ENCODE measurements around the gene YWHAG. TPM values are rescaled to one million over a fixed set of nuclear protein-coding genes. Genes with fewer than 3 reads are reported as not detected.
A peak's percentile ranks its signal among the peaks of the same experiment; 100 is the strongest.
"Not testable (repeated sequence)": the region's sequence is repeated elsewhere in the genome, so short reads cannot be mapped to it uniquely, and the experiment has no call there.

Gene YWHAG
- total RNA-seq, 1 donor from 2014 or later, result 151 TPM

GRCh38 chr7:76394957-76395356 lies 36.2 kb upstream of the YWHAG start:
- Mint-ChIP-seq H3K36me3 (ENCODE audit: unreplicated experiment) (no peaks in the 10 kb centered on the region), H3K9me3 (ENCODE audit: unreplicated experiment) (no peaks in the 10 kb centered on the region), H3K4me1 (ENCODE audit: unreplicated experiment) (peaks cover 11% of the 10 kb centered on the region), H3K27ac (ENCODE audit: unreplicated experiment) (no peak overlapping the region), H3K27me3 (ENCODE audit: unreplicated experiment) (no peaks in the 10 kb centered on the region), H3K4me3 (ENCODE audit: unreplicated experiment) (no peak overlapping the region)
- no peak for TF ChIP-seq CTCF (IDR thresholded peaks at IDR 0.05)
- no peak for DNase-seq (ENCODE audit: extremely low spot score, unreplicated experiment)

- Mint-ChIP-seq H3K27me3 (ENCODE audit: unreplicated experiment) (no peaks in the 10 kb centered on the region), H3K4me1 (ENCODE audit: unreplicated experiment) (peaks cover 22% of the 10 kb centered on the region), H3K9me3 (ENCODE audit: unreplicated experiment) (no peaks in the 10 kb centered on the region), H3K27ac (ENCODE audit: unreplicated experiment) (peak overlapping the region; percentile 96), H3K36me3 (ENCODE audit: unreplicated experiment) (no peaks in the 10 kb centered on the region), H3K4me3 (ENCODE audit: unreplicated experiment) (peak overlapping the region; percentile 73)
- peak; percentile 96 for DNase-seq (ENCODE audit: extremely low spot score, unreplicated experiment)
- no peak for TF ChIP-seq CTCF (IDR thresholded peaks at IDR 0.05)
Observed at GRCh38 chr7:76393116-76394031, 34.6 kb upstream of the YWHAG start.

- H3K4me1 Mint-ChIP-seq (ENCODE audit: unreplicated experiment), result peaks cover 22% of the 10 kb centered on the region
- H3K27me3 Mint-ChIP-seq (ENCODE audit: unreplicated experiment), result no peaks in the 10 kb centered on the region
- H3K36me3 Mint-ChIP-seq (ENCODE audit: unreplicated experiment), result no peaks in the 10 kb centered on the region
- peak overlapping the region; percentile 96 for H3K27ac Mint-ChIP-seq (ENCODE audit: unreplicated experiment)
- no peak for TF ChIP-seq CTCF (IDR thresholded peaks at IDR 0.05)
- DNase-seq (ENCODE audit: extremely low spot score, unreplicated experiment), result no peak
- H3K9me3 Mint-ChIP-seq (ENCODE audit: unreplicated experiment), result no peaks in the 10 kb centered on the region
- peak overlapping the region; percentile 73 for H3K4me3 Mint-ChIP-seq (ENCODE audit: unreplicated experiment)
Observed at GRCh38 chr7:76392531-76393115, 33.8 kb upstream of the YWHAG start.

- H3K9me3 Mint-ChIP-seq (ENCODE audit: unreplicated experiment), result no peaks in the 10 kb centered on the region
- no peak overlapping the region for H3K27ac Mint-ChIP-seq (ENCODE audit: unreplicated experiment)
- no peak for DNase-seq (ENCODE audit: extremely low spot score, unreplicated experiment)
- no peak overlapping the region for H3K4me3 Mint-ChIP-seq (ENCODE audit: unreplicated experiment)
- H3K27me3 Mint-ChIP-seq (ENCODE audit: unreplicated experiment), result no peaks in the 10 kb centered on the region
- H3K4me1 Mint-ChIP-seq (ENCODE audit: unreplicated experiment), result peaks cover 22% of the 10 kb centered on the region
- TF ChIP-seq CTCF (IDR thresholded peaks at IDR 0.05), result no peak
- H3K36me3 Mint-ChIP-seq (ENCODE audit: unreplicated experiment), result no peaks in the 10 kb centered on the region
Observed at GRCh38 chr7:76390092-76390491, 31.3 kb upstream of the YWHAG start.

- H3K36me3 Mint-ChIP-seq (ENCODE audit: unreplicated experiment); H3K27ac Mint-ChIP-seq (ENCODE audit: unreplicated experiment); H3K9me3 Mint-ChIP-seq (ENCODE audit: unreplicated experiment); DNase-seq (ENCODE audit: extremely low spot score, unreplicated experiment); H3K4me3 Mint-ChIP-seq (ENCODE audit: unreplicated experiment); H3K27me3 Mint-ChIP-seq (ENCODE audit: unreplicated experiment): not testable (repeated sequence)
- H3K4me1 Mint-ChIP-seq (ENCODE audit: unreplicated experiment), result peaks cover 16% of the 10 kb centered on the region
Observed at GRCh38 chr7:76387789-76388188, 29.0 kb upstream of the YWHAG start.

Data from osteocyte (in vitro differentiated cells).